CD4-positive, alpha-beta T cell treated with Interleukin-12 subunit alpha and Interleukin-12 subunit beta, for 1 hour (primary cell): ENCODE data around the gene MGAM2.

Experiments used
- DNase-seq: peaks from one replicate; pipeline ENCODE4 v3.0.0-alpha.2; 2020

Gene MGAM2

GRCh38 chr7:142180426-142180825, 68.9 kb downstream of the MGAM2 start:
- no peak for DNase-seq

GRCh38 chr7:142181211-142181610, 69.7 kb downstream of the MGAM2 start:
- no peak for DNase-seq

- no peak for DNase-seq
These were observed 70.4 kb downstream of the MGAM2 start for GRCh38 chr7:142181966-142182365.

GRCh38 chr7:142185069-142185468, 73.6 kb downstream of the MGAM2 start:
- DNase-seq, result no peak

GRCh38 chr7:142185801-142186200, 74.3 kb downstream of the MGAM2 start:
- DNase-seq, result no peak

- DNase-seq, result no peak
These were observed 76.6 kb downstream of the MGAM2 start for GRCh38 chr7:142188154-142188553.

- no peak for DNase-seq
These were observed 77.3 kb downstream of the MGAM2 start for GRCh38 chr7:142188846-142189245.

- no peak for DNase-seq
These were observed 82.7 kb downstream of the MGAM2 start for GRCh38 chr7:142194201-142194600.

GRCh38 chr7:142196066-142196840, 84.7 kb downstream of the MGAM2 start:
- no peak for DNase-seq

GRCh38 chr7:142200206-142200605, 88.7 kb downstream of the MGAM2 start:
- no peak for DNase-seq

- DNase-seq, result no peak
These were observed 117.1 kb downstream of the MGAM2 start for GRCh38 chr7:142228537-142229104.

GRCh38 chr7:142231716-142232115, 120.2 kb downstream of the MGAM2 start:
- DNase-seq, result no peak

- DNase-seq, result no peak
These were observed 129.0 kb downstream of the MGAM2 start for GRCh38 chr7:142240546-142240945.

GRCh38 chr7:142243823-142244222, 132.3 kb downstream of the MGAM2 start:
- no peak for DNase-seq

GRCh38 chr7:142248166-142249160, 136.9 kb downstream of the MGAM2 start:
- no peak for DNase-seq

- DNase-seq, result no peak
These were observed 138.4 kb downstream of the MGAM2 start for GRCh38 chr7:142249918-142250317.

- no peak for DNase-seq
These were observed 139.2 kb downstream of the MGAM2 start for GRCh38 chr7:142250705-142251104.

- DNase-seq, result no peak
These were observed 146.4 kb downstream of the MGAM2 start, which contains the start of gene PRSS58 for GRCh38 chr7:142257958-142258357. Gene PRSS58 (minus strand): TSS chr7:142258058. CDS start chr7:142257707, 351 bp downstream.

GRCh38 chr7:142263598-142264380, 152.3 kb downstream of the MGAM2 start:
- DNase-seq, result no peak
